MM.1S (cell line): ENCODE results near the gene UBE2E2.

ENCODE experiments used
- DNase-seq: peaks from one replicate; pipeline ENCODE4 v3.0.0-alpha.2; 2015
- H2AFZ ChIP-seq: fragments of 300-600 bp; sonication (generic); 2 replicates; pipeline ENCODE4 v1.6.0; 2016; ENCODE audit warnings: antibody characterized with exemption, low read length
- H3F3A ChIP-seq: fragments of 300-600 bp; sonication (generic); 2 replicates; pipeline ENCODE4 v1.6.1; 2016; ENCODE audit warnings: mild to moderate bottlenecking, antibody characterized with exemption, low read length, moderate library complexity, mixed read lengths; ENCODE audit not compliant: insufficient read depth
- H3K27ac ChIP-seq: fragments of 300-600 bp; sonication (generic); 2 replicates; pipeline ENCODE4 v1.5.1; 2016; ENCODE audit warnings: mild to moderate bottlenecking, low read length
- H3K27me3 ChIP-seq: fragments of 300-600 bp; sonication (generic); replicated peaks from 2 replicates; pipeline ENCODE4 v1.6.0; 2016; ENCODE audit warnings: low read length; ENCODE audit not compliant: insufficient read depth
- H3K36me3 ChIP-seq: fragments of 300-600 bp; sonication (generic); replicated peaks from 2 replicates; pipeline ENCODE4 v1.6.1; 2016; ENCODE audit warnings: mild to moderate bottlenecking, low read length, mixed read lengths; ENCODE audit not compliant: insufficient read depth
- H3K4me1 ChIP-seq: fragments of 300-600 bp; sonication (generic); 2 replicates; pipeline ENCODE4 v1.6.1; 2016; ENCODE audit warnings: low read length, mixed read lengths
- H3K4me2 ChIP-seq: fragments of 300-600 bp; sonication (generic); 2 replicates; pipeline ENCODE4 v1.6.0; 2016; ENCODE audit warnings: low read depth, low read length
- H3K4me3 ChIP-seq: fragments of 300-600 bp; sonication (generic); 2 replicates; pipeline ENCODE4 v1.5.1; 2016; ENCODE audit warnings: low read length, mixed read lengths
- H3K79me2 ChIP-seq: fragments of 300-600 bp; sonication (generic); 2 replicates; pipeline ENCODE4 v1.6.1; 2016; ENCODE audit warnings: mixed run types, low read length, mixed read lengths
- H3K9ac ChIP-seq: fragments of 300-600 bp; sonication (generic); 2 replicates; pipeline ENCODE4 v1.6.1; 2016; ENCODE audit warnings: low read length, mixed read lengths
- H3K9me2 ChIP-seq: fragments of 300-600 bp; sonication (generic); replicated peaks from 2 replicates; pipeline ENCODE4 v1.6.1; 2016; ENCODE audit warnings: mild to moderate bottlenecking, low read length, mixed read lengths; ENCODE audit not compliant: insufficient read depth
- H3K9me3 ChIP-seq: fragments of 300-600 bp; sonication (generic); replicated peaks from 2 replicates; pipeline ENCODE4 v1.6.1; 2016; ENCODE audit warnings: mild to moderate bottlenecking, low read length, mixed read lengths; ENCODE audit not compliant: insufficient read depth
- H4K20me1 ChIP-seq: fragments of 300-600 bp; sonication (generic); 2 replicates; pipeline ENCODE4 v1.6.1; 2016; ENCODE audit warnings: mild to moderate bottlenecking, low read length, moderate library complexity, mixed read lengths; ENCODE audit not compliant: insufficient read depth
- EZH2 ChIP-seq: fragments of 300-600 bp; sonication (generic); optimal IDR thresholded peaks from 2 replicates; pipeline ENCODE3; 2017; ENCODE audit warnings: low read depth, mild to moderate bottlenecking, antibody characterized with exemption, low read length, mixed read lengths
- EZH2phosphoT487 ChIP-seq: fragments of 300-600 bp; sonication (generic); IDR thresholded peaks from 2 replicates; pipeline ENCODE4 v1.6.1; 2018; ENCODE audit warnings: antibody characterized with exemption, low read length
- TF ChIP-seq, protein P1 (sequence below): fragments of 300-600 bp; sonication (generic); IDR thresholded peaks from 2 replicates; pipeline ENCODE4 v1.5.1; 2016; ENCODE audit warnings: antibody characterized with exemption, low read length, mixed read lengths

UBE2E2 gene

GRCh38 chr3:23389686-23390085 lies 186.6 kb downstream of the UBE2E2 start:
- H3K4me1 ChIP-seq: peaks cover 8% of the 10 kb centered on the region
- no peaks in the 10 kb centered on the region for H3K9me2 ChIP-seq
- no peak overlapping the region for H2AFZ ChIP-seq
- H3K27ac ChIP-seq: no peak overlapping the region
- no peaks in the 10 kb centered on the region for H3K27me3 ChIP-seq
- no peaks in the 10 kb centered on the region for H4K20me1 ChIP-seq
- no peak overlapping the region for H3K4me3 ChIP-seq
- H3K9me3 ChIP-seq: no peaks in the 10 kb centered on the region
- no peaks in the 10 kb centered on the region for H3K36me3 ChIP-seq
- H3F3A ChIP-seq: no peaks in the 10 kb centered on the region
- DNase-seq: no peak
- TF ChIP-seq, protein P1, sequence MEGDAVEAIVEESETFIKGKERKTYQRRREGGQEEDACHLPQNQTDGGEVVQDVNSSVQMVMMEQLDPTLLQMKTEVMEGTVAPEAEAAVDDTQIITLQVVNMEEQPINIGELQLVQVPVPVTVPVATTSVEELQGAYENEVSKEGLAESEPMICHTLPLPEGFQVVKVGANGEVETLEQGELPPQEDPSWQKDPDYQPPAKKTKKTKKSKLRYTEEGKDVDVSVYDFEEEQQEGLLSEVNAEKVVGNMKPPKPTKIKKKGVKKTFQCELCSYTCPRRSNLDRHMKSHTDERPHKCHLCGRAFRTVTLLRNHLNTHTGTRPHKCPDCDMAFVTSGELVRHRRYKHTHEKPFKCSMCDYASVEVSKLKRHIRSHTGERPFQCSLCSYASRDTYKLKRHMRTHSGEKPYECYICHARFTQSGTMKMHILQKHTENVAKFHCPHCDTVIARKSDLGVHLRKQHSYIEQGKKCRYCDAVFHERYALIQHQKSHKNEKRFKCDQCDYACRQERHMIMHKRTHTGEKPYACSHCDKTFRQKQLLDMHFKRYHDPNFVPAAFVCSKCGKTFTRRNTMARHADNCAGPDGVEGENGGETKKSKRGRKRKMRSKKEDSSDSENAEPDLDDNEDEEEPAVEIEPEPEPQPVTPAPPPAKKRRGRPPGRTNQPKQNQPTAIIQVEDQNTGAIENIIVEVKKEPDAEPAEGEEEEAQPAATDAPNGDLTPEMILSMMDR: no peak
- TF ChIP-seq EZH2phosphoT487 (no peak), EZH2 (no peak)
- no peak overlapping the region for H3K4me2 ChIP-seq
- no peak overlapping the region for H3K9ac ChIP-seq
- peaks cover 29% of the 10 kb centered on the region for H3K79me2 ChIP-seq

GRCh38 chr3:23390446-23390845 lies 187.3 kb downstream of the UBE2E2 start:
- Histone ChIP-seq H3K9me2 (no peaks in the 10 kb centered on the region), H3K4me2 (no peak overlapping the region), H3K79me2 (peaks cover 33% of the 10 kb centered on the region), H4K20me1 (no peaks in the 10 kb centered on the region), H3K36me3 (no peaks in the 10 kb centered on the region), H3K27me3 (no peaks in the 10 kb centered on the region), H3K9ac (no peak overlapping the region), H3K27ac (no peak overlapping the region), H3K4me3 (no peak overlapping the region), H3F3A (no peaks in the 10 kb centered on the region), H2AFZ (no peak overlapping the region), H3K4me1 (peaks cover 8% of the 10 kb centered on the region), H3K9me3 (no peaks in the 10 kb centered on the region)
- TF ChIP-seq, protein P1: no peak
- TF ChIP-seq EZH2 (no peak), EZH2phosphoT487 (no peak)
- no peak for DNase-seq

- no peak overlapping the region for H3K9ac ChIP-seq
- H3K36me3 ChIP-seq: no peaks in the 10 kb centered on the region
- no peaks in the 10 kb centered on the region for H3K27me3 ChIP-seq
- no peaks in the 10 kb centered on the region for H3K9me2 ChIP-seq
- no peak overlapping the region for H2AFZ ChIP-seq
- no peaks in the 10 kb centered on the region for H3F3A ChIP-seq
- H3K4me1 ChIP-seq: peaks cover 8% of the 10 kb centered on the region
- no peak for DNase-seq
- no peaks in the 10 kb centered on the region for H3K9me3 ChIP-seq
- no peak overlapping the region for H3K27ac ChIP-seq
- no peaks in the 10 kb centered on the region for H4K20me1 ChIP-seq
- H3K4me3 ChIP-seq: no peak overlapping the region
- TF ChIP-seq, protein P1: no peak
- no peak for TF ChIP-seq EZH2
- TF ChIP-seq EZH2phosphoT487: no peak
- no peak overlapping the region for H3K4me2 ChIP-seq
- peaks cover 33% of the 10 kb centered on the region for H3K79me2 ChIP-seq
Observed at GRCh38 chr3:23390989-23391553, 187.9 kb downstream of the UBE2E2 start.
